ENCODE results near the gene PGF.

GRCh38 chr14:74927225-74927624 lies 28.2 kb downstream of the PGF start:
- TF ChIP-seq POLR2A (IDR thresholded peaks at IDR 0.05) (no peak), CTCF (IDR thresholded peaks at IDR 0.05) (no peak)
